GM23248 (cell line): ENCODE results near the gene TMUB1. TPM values are rescaled to one million over a fixed set of nuclear protein-coding genes. Genes with fewer than 3 reads are reported as not detected.

ENCODE experiments used
- DNase-seq: peaks from one replicate; pipeline ENCODE4 v3.0.0-alpha.2; 2015
- H2AFZ ChIP-seq: fragments of 200-600 bp; sonication (generic); 2 replicates; pipeline ENCODE4 v1.6.1; 2016; ENCODE audit warnings: antibody characterized with exemption
- H3F3A ChIP-seq: fragments of 200-600 bp; sonication (generic); 2 replicates; pipeline ENCODE4 v1.6.1; 2016; ENCODE audit warnings: mild to moderate bottlenecking, antibody characterized with exemption, mixed run types; ENCODE audit not compliant: insufficient read depth
- H3K27ac ChIP-seq: fragments of 200-600 bp; sonication (generic); 2 replicates; pipeline ENCODE4 v1.5.1; 2016; ENCODE audit warnings: mild to moderate bottlenecking
- H3K27me3 ChIP-seq: fragments of 200-600 bp; sonication (generic); replicated peaks from 2 replicates; pipeline ENCODE4 v1.6.1; 2016; ENCODE audit warnings: mild to moderate bottlenecking; ENCODE audit not compliant: insufficient read depth
- H3K36me3 ChIP-seq: fragments of 200-600 bp; sonication (generic); 2 replicates; pipeline ENCODE4 v1.6.1; 2016; ENCODE audit warnings: low read depth, mild to moderate bottlenecking
- H3K4me1 ChIP-seq: fragments of 200-600 bp; sonication (generic); 2 replicates; pipeline ENCODE4 v1.6.1; 2016; ENCODE audit warnings: mild to moderate bottlenecking; ENCODE audit not compliant: insufficient read depth
- H3K4me2 ChIP-seq: fragments of 200-600 bp; sonication (generic); one replicate; pipeline ENCODE4 v1.6.1; 2016; ENCODE audit warnings: mild to moderate bottlenecking; ENCODE audit not compliant: unreplicated experiment
- H3K4me3 ChIP-seq: fragments of 200-600 bp; sonication (generic); 2 replicates; pipeline ENCODE4 v1.5.1; 2016; ENCODE audit warnings: mild to moderate bottlenecking
- H3K79me2 ChIP-seq: fragments of 200-600 bp; sonication (generic); 2 replicates; pipeline ENCODE4 v1.6.1; 2016; ENCODE audit warnings: mild to moderate bottlenecking; ENCODE audit not compliant: insufficient read depth
- H3K9ac ChIP-seq: fragments of 200-600 bp; sonication (generic); 2 replicates; pipeline ENCODE4 v1.6.1; 2016; ENCODE audit warnings: mild to moderate bottlenecking
- H3K9me2 ChIP-seq: fragments of 200-600 bp; sonication (generic); 2 replicates; pipeline ENCODE4 v1.6.1; 2016; ENCODE audit warnings: mixed run types, mild to moderate bottlenecking, moderate library complexity; ENCODE audit not compliant: insufficient read depth
- H3K9me3 ChIP-seq: fragments of 200-600 bp; sonication (generic); one replicate; pipeline ENCODE4 v1.6.1; 2017; ENCODE audit warnings: low read depth
- H4K20me1 ChIP-seq: fragments of 200-600 bp; sonication (generic); 2 replicates; pipeline ENCODE4 v1.6.0; 2016; ENCODE audit not compliant: insufficient read depth
- EZH2 ChIP-seq: fragments of 200-600 bp; sonication (generic); IDR thresholded peaks from 2 replicates; pipeline ENCODE4 v1.6.1; 2018; ENCODE audit warnings: antibody characterized with exemption, mild to moderate bottlenecking; ENCODE audit not compliant: insufficient read depth, poor library complexity, severe bottlenecking
- EZH2phosphoT487 ChIP-seq: fragments of 200-600 bp; sonication (generic); IDR thresholded peaks from 2 replicates; pipeline ENCODE4 v1.6.1; 2018; ENCODE audit warnings: antibody characterized with exemption, moderate library complexity, mild to moderate bottlenecking, low read depth; ENCODE audit not compliant: insufficient read depth
- whole genome bisulfite sequencing, 2 experiments: methylation state at CpG; one replicate each; pipeline ENCODE4 v1.1.6; 2015 to 2017; ENCODE audit warnings: low lambda C conversion rate in 2 of 2, low coverage in 1 of 2; ENCODE audit errors: missing lambda C conversion rate in 2 of 2; 5-methylcytosine and 5-hydroxymethylcytosine counted together
- in situ Hi-C: fragments of 300-500 bp; cut with MboI; formaldehyde crosslinking; loops from 2 replicates; pipeline ENCODE4 v1.15.0; 2020
- polyA plus RNA-seq: library from polyadenylated mRNA; unstranded; fragments of >200 nt; fragmentation: Nextera tagmentation; extraction: Ambion mirVana; gene quantifications from 2 replicates; pipeline ENCODE4 v1.2.1, GENCODE V29; 2016
- total RNA-seq: library from RNA; depleted of rRNA; stranded (reverse); fragments of >200 nt; shearing (Covaris generic); gene quantifications from 2 replicates; pipeline ENCODE4 v1.2.3, GENCODE V29; 2014

Gene TMUB1
- total and polyA plus RNA-seq, 2 experiments from 2014 or later, result 19.9 to 33.6 TPM

GRCh38 chr7:151058781-151059366 lies 24.4 kb downstream of the TMUB1 start:
- H4K20me1 ChIP-seq, result no peaks in the 10 kb centered on the region; the same call in 1 of the 2 replicates
- no peaks in the 10 kb centered on the region for H3K9me2 ChIP-seq
- no peaks in the 10 kb centered on the region for H3K9me3 ChIP-seq
- H3K9ac ChIP-seq, result peak overlapping the region; percentile 90
- H3K36me3 ChIP-seq, result no peaks in the 10 kb centered on the region
- H3K27me3 ChIP-seq, result no peaks in the 10 kb centered on the region
- H3K79me2 ChIP-seq, result peaks cover 35% of the 10 kb centered on the region
- no peak for TF ChIP-seq EZH2
- TF ChIP-seq EZH2phosphoT487, result no peak
- DNase-seq, result peak; percentile 66
- in situ Hi-C loops, result loop anchor here (10.0 kb wide), 1 partner anchor 64 kb away; the partner anchor contains the start of gene NOS3
- H3K4me3 ChIP-seq, result peak overlapping the region; percentile 93
- whole genome bisulfite sequencing, 2 experiments, result 3% methylated on average over 18 of the region's 18 CpGs
- peak overlapping the region; percentile 77 for H2AFZ ChIP-seq
- peak overlapping the region; percentile 94 for H3K27ac ChIP-seq
- peaks cover 42% of the 10 kb centered on the region for H3K4me1 ChIP-seq
- H3F3A ChIP-seq, result peaks cover 10% of the 10 kb centered on the region
- peak overlapping the region; percentile 82 for H3K4me2 ChIP-seq

DNA sequence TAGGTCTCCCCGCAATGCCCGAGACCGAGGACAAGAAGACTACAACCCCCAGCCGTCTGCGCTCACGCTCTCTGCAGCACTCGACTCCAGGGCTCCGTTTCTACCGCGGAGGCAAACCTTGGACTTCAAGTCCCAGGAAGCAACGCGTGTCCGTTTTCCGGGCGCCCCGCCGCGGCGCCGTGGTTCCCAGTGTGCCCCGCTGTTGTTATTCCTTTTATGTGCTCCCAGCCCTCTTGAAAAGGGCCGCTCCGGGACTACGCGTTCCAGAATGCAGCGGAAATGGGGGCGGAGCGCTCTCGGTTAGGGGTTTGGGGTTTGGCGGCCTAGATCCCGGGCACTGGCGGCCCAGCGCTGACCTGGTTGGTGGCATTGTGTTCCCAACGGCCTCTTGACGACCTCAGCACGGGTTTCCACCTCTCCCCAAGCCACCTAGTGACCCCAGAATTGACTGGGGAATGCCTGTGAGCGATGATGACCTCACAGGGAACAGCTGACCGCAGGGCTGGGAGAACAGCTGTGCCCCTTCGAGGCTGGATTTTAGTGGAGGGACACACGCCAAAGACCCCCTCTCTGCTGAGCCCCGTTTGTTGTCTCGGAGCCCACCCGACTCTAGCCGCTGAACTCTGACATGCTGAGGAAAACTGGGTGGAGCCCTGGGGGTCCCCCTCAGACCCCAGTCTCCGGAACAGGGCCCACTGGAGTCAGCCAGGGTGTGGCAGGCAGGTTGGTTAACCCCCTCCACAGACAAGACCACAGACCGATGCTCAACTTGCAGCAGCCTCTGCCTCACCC lies 25.1 kb downstream of the TMUB1 start:
- Histone ChIP-seq H3K27ac (peak overlapping the region; percentile 94), H3K4me1 (peaks cover 36% of the 10 kb centered on the region), H3K4me3 (peak overlapping the region; percentile 93), H4K20me1 (no peaks in the 10 kb centered on the region), H3K4me2 (peak overlapping the region; percentile 82), H2AFZ (peak overlapping the region; percentile 82), H3K36me3 (no peaks in the 10 kb centered on the region), H3K9me3 (no peaks in the 10 kb centered on the region), H3F3A (peaks cover 10% of the 10 kb centered on the region), H3K27me3 (no peaks in the 10 kb centered on the region), H3K79me2 (peaks cover 29% of the 10 kb centered on the region), H3K9me2 (no peaks in the 10 kb centered on the region), H3K9ac (peak overlapping the region; percentile 90)
- in situ Hi-C loops, result loop anchor here (10.0 kb wide), 1 partner anchor 63 kb away; the partner anchor contains the start of gene NOS3
- peak; percentile 100 for DNase-seq
- no peak for TF ChIP-seq EZH2phosphoT487
- no peak for TF ChIP-seq EZH2
- WGBS, 2 experiments, result 0 to 1% methylated on average over 42 to 44 of the region's 46 CpGs

GRCh38 chr7:151057506-151057988 lies 25.7 kb downstream of the TMUB1 start, which contains the start of gene CDK5:
CDK5 (minus strand) TSS chr7:151057897; CDS start chr7:151057848, 49 bp downstream.
- in situ Hi-C loops, result loop anchor here (10.0 kb wide), 1 partner anchor 63 kb away; the partner anchor contains the start of gene NOS3
- Histone ChIP-seq H3F3A (peaks cover 10% of the 10 kb centered on the region), H3K27me3 (no peaks in the 10 kb centered on the region), H3K79me2 (peaks cover 29% of the 10 kb centered on the region), H3K9me3 (no peaks in the 10 kb centered on the region), H2AFZ (peak within 1 kb of the TSS; percentile 82), H3K4me2 (peak within 1 kb of the TSS; percentile 83), H3K36me3 (no peaks in the 10 kb centered on the region), H3K9ac (peak within 1 kb of the TSS; percentile 90), H3K4me3 (peak within 1 kb of the TSS; percentile 93), H4K20me1 (no peaks in the 10 kb centered on the region), H3K9me2 (no peaks in the 10 kb centered on the region), H3K27ac (peak within 1 kb of the TSS; percentile 94), H3K4me1 (peaks cover 34% of the 10 kb centered on the region)
- DNase-seq, result no peak
- TF ChIP-seq EZH2 (no peak), EZH2phosphoT487 (no peak)
- WGBS, 2 experiments, result 0 to 2% methylated on average over 28 to 30 of the region's 30 CpGs

- no peaks in the 10 kb centered on the region for H3K36me3 ChIP-seq
- H3K4me1 ChIP-seq, result peaks cover 28% of the 10 kb centered on the region
- peak overlapping the region; percentile 83 for H3K4me2 ChIP-seq
- no peak for DNase-seq
- WGBS, 2 experiments, result 37 to 39% methylated on average over 25 to 29 of the region's 29 CpGs
- H3K9me2 ChIP-seq, result no peaks in the 10 kb centered on the region
- peaks cover 25% of the 10 kb centered on the region for H3K79me2 ChIP-seq
- in situ Hi-C loops, result loop anchor here (10.0 kb wide), 1 partner anchor 62 kb away; the partner anchor contains the start of gene NOS3
- H4K20me1 ChIP-seq, result no peaks in the 10 kb centered on the region
- H3K27ac ChIP-seq, result no peak overlapping the region
- TF ChIP-seq EZH2 (no peak), EZH2phosphoT487 (no peak)
- peak overlapping the region; percentile 62 for H3K9ac ChIP-seq
- peak overlapping the region; percentile 93 for H3K4me3 ChIP-seq
- no peaks in the 10 kb centered on the region for H3K9me3 ChIP-seq
- peaks cover 10% of the 10 kb centered on the region for H3F3A ChIP-seq
- no peaks in the 10 kb centered on the region for H3K27me3 ChIP-seq
- H2AFZ ChIP-seq, result peak overlapping the region; percentile 82
These were observed 26.4 kb downstream of the TMUB1 start for GRCh38 chr7:151056666-151057505.
